ENCODE measurements around the gene GPR52. TPM values are rescaled to one million over a fixed set of nuclear protein-coding genes. Genes with fewer than 3 reads are reported as not detected.

The GPR52 gene
- total RNA-seq, result 0.41 TPM in 1 of 2 replicates, not detected in the other

GRCh38 chr1:174447866-174448530 lies at the start of gene GPR52:
Gene GPR52, plus strand, starts transcription at chr1:174447964. Its CDS starts 148 bp downstream, at chr1:174448112.
- Histone ChIP-seq H3K27me3 (ENCODE audit: control insufficient read depth, insufficient read depth, low read length) (no peaks in the 10 kb centered on the region), H3K4me3 (ENCODE audit: low read depth, low read length) (no peak within 1 kb of the TSS), H3K36me3 (ENCODE audit: control insufficient read depth, insufficient read depth, low read length) (no peaks in the 10 kb centered on the region)
- TF ChIP-seq CTCF (IDR thresholded peaks at IDR 0.05; ENCODE audit: insufficient read depth, low read length, poor library complexity, severe bottlenecking), result no peak
- DNase-seq (ENCODE audit: low read depth), result no peak

- Histone ChIP-seq H3K27me3 (ENCODE audit: control insufficient read depth, insufficient read depth, low read length) (no peaks in the 10 kb centered on the region), H3K4me3 (ENCODE audit: low read depth, low read length) (no peak overlapping the region), H3K36me3 (ENCODE audit: control insufficient read depth, insufficient read depth, low read length) (no peaks in the 10 kb centered on the region)
- DNase-seq (ENCODE audit: low read depth), result peak; percentile 35
- no peak for TF ChIP-seq CTCF (IDR thresholded peaks at IDR 0.05; ENCODE audit: insufficient read depth, low read length, poor library complexity, severe bottlenecking)
Observed at GRCh38 chr1:174398246-174398645, 49.5 kb upstream of the GPR52 start.

GRCh38 chr1:174399211-174399610 lies 48.6 kb upstream of the GPR52 start:
- DNase-seq (ENCODE audit: low read depth), result no peak
- TF ChIP-seq CTCF (IDR thresholded peaks at IDR 0.05; ENCODE audit: insufficient read depth, low read length, poor library complexity, severe bottlenecking), result no peak

GRCh38 chr1:174401075-174401474 lies 46.7 kb upstream of the GPR52 start:
- H3K27me3 ChIP-seq (ENCODE audit: control insufficient read depth, insufficient read depth, low read length), result no peaks in the 10 kb centered on the region
- no peaks in the 10 kb centered on the region for H3K36me3 ChIP-seq (ENCODE audit: control insufficient read depth, insufficient read depth, low read length)
- no peak for TF ChIP-seq CTCF (IDR thresholded peaks at IDR 0.05; ENCODE audit: insufficient read depth, low read length, poor library complexity, severe bottlenecking)
- DNase-seq (ENCODE audit: low read depth), result no peak
- H3K4me3 ChIP-seq (ENCODE audit: low read depth, low read length), result no peak overlapping the region

More at GRCh38 chr1:174399211-174399610, 48.6 kb upstream of the GPR52 start:
- no peaks in the 10 kb centered on the region for H3K27me3 ChIP-seq (ENCODE audit: control insufficient read depth, insufficient read depth, low read length)
- no peak overlapping the region for H3K4me3 ChIP-seq (ENCODE audit: low read depth, low read length)
- H3K36me3 ChIP-seq (ENCODE audit: control insufficient read depth, insufficient read depth, low read length), result no peaks in the 10 kb centered on the region

- Histone ChIP-seq H3K36me3 (ENCODE audit: control insufficient read depth, insufficient read depth, low read length) (no peaks in the 10 kb centered on the region), H3K27me3 (ENCODE audit: control insufficient read depth, insufficient read depth, low read length) (no peaks in the 10 kb centered on the region), H3K4me3 (ENCODE audit: low read depth, low read length) (no peak overlapping the region)
- DNase-seq (ENCODE audit: low read depth), result no peak
- TF ChIP-seq CTCF (IDR thresholded peaks at IDR 0.05; ENCODE audit: insufficient read depth, low read length, poor library complexity, severe bottlenecking), result no peak
Observed at GRCh38 chr1:174405219-174405618, 42.5 kb upstream of the GPR52 start.

GRCh38 chr1:174406421-174406820 lies 41.3 kb upstream of the GPR52 start:
- no peaks in the 10 kb centered on the region for H3K36me3 ChIP-seq (ENCODE audit: control insufficient read depth, insufficient read depth, low read length)
- no peak for DNase-seq (ENCODE audit: low read depth)
- no peak for TF ChIP-seq CTCF (IDR thresholded peaks at IDR 0.05; ENCODE audit: insufficient read depth, low read length, poor library complexity, severe bottlenecking)
- H3K4me3 ChIP-seq (ENCODE audit: low read depth, low read length), result no peak overlapping the region
- H3K27me3 ChIP-seq (ENCODE audit: control insufficient read depth, insufficient read depth, low read length), result no peaks in the 10 kb centered on the region

Measured in kidney epithelial cell (primary cell).